Activated CD8-positive, alpha-beta T cell treated with anti-CD3 and anti-CD28 coated beads for 36 hours (primary cell): ENCODE results near the gene TPM1. TPM values are rescaled to one million over a fixed set of nuclear protein-coding genes. Genes with fewer than 3 reads are reported as not detected.

Experiments used
- ATAC-seq: fragments of 200-7000 bp; cut with Tn5 transposase; one replicate; pipeline ENCODE4 v1.10.0; 2021; ENCODE audit warnings: mild to moderate bottlenecking, moderate library complexity
- CTCF ChIA-PET: fragments of 350-600 bp; sonication (Branson Sonifier 250); formaldehyde crosslinking; loops from one replicate; lab custom pipeline; 2021; ENCODE audit warnings: antibody characterized with exemption; lab: Charles Lee
- POLR2A ChIA-PET: fragments of 350-600 bp; sonication (Branson Sonifier 250); formaldehyde crosslinking; loops from one replicate; lab custom pipeline; 2021; ENCODE audit warnings: antibody characterized with exemption; lab: Charles Lee
- DNase-seq: peaks from one replicate; pipeline ENCODE4 v3.0.0-alpha.2; 2020
- H3K27ac Mint-ChIP-seq: one replicate; pipeline ENCODE4 v1.8.0; 2021; ENCODE audit warnings: mild to moderate bottlenecking, mixed read lengths
- H3K27me3 Mint-ChIP-seq: one replicate; pipeline ENCODE4 v1.8.0; 2021; ENCODE audit warnings: mixed read lengths
- H3K36me3 Mint-ChIP-seq: one replicate; pipeline ENCODE4 v1.8.0; 2021; ENCODE audit warnings: low read depth, mixed read lengths
- H3K4me1 Mint-ChIP-seq: one replicate; pipeline ENCODE4 v1.8.0; 2021; ENCODE audit warnings: low read depth, mixed read lengths
- H3K4me3 Mint-ChIP-seq: one replicate; pipeline ENCODE4 v1.8.0; 2021; ENCODE audit warnings: mild to moderate bottlenecking, moderate library complexity, mixed read lengths
- H3K9me3 Mint-ChIP-seq: one replicate; pipeline ENCODE4 v1.8.0; 2021; ENCODE audit warnings: mixed read lengths
- CTCF ChIP-seq: fragments of 200-600 bp; IDR thresholded peaks from one replicate; pipeline ENCODE4 v1.8.0; 2022; ENCODE audit warnings: antibody characterized with exemption, mild to moderate bottlenecking
- intact Hi-C: fragments of 100-400 bp; cut with micrococcal nuclease; formaldehyde crosslinking; loops from one replicate; pipeline ENCODE4 v1.10.0; 2022
- total RNA-seq, 2 experiments: library from RNA; stranded (reverse); gene quantifications; one replicate each; pipeline ENCODE4 v1.2.3, GENCODE V29; 2021

TPM1 gene
- total RNA-seq, 2 experiments from 2014 or later: 6.0 to 6.3 TPM

GRCh38 chr15:63010920-63011693 is 31.4 kb upstream of the TPM1 start:
- Mint-ChIP-seq H3K27me3 (no peaks in the 10 kb centered on the region), H3K4me3 (no peak overlapping the region), H3K9me3 (no peaks in the 10 kb centered on the region), H3K27ac (no peak overlapping the region), H3K36me3 (no peaks in the 10 kb centered on the region), H3K4me1 (peaks cover 4% of the 10 kb centered on the region)
- no peak for DNase-seq
- CTCF ChIA-PET: no interaction called here
- no peak for ATAC-seq
- POLR2A ChIA-PET: no interaction called here
- no peak for TF ChIP-seq CTCF
- intact Hi-C loops: no loop called here

- Mint-ChIP-seq H3K27ac (no peak overlapping the region), H3K9me3 (no peaks in the 10 kb centered on the region), H3K36me3 (no peaks in the 10 kb centered on the region), H3K4me1 (peaks cover 4% of the 10 kb centered on the region), H3K27me3 (no peaks in the 10 kb centered on the region), H3K4me3 (no peak overlapping the region)
- intact Hi-C loops: no loop called here
- TF ChIP-seq CTCF: no peak
- POLR2A ChIA-PET: interaction anchor here (0.8 kb wide), 1 partner anchor 8 kb away, joined by 3 read pairs; no protein-coding TSS in a partner anchor
- no peak for ATAC-seq
- CTCF ChIA-PET: no interaction called here
- no peak for DNase-seq
Measured at GRCh38 chr15:63012444-63012843, 30.1 kb upstream of the TPM1 start.

- H3K27me3 Mint-ChIP-seq: no peaks in the 10 kb centered on the region
- no peaks in the 10 kb centered on the region for H3K36me3 Mint-ChIP-seq
- CTCF ChIA-PET: no interaction called here
- DNase-seq: no peak
- no peak for TF ChIP-seq CTCF
- peaks cover 4% of the 10 kb centered on the region for H3K4me1 Mint-ChIP-seq
- H3K4me3 Mint-ChIP-seq: no peak overlapping the region
- POLR2A ChIA-PET: interaction anchor here (0.8 kb wide), 1 partner anchor 9 kb away, joined by 3 read pairs; no protein-coding TSS in a partner anchor
- ATAC-seq: no peak
- intact Hi-C loops: no loop called here
- H3K27ac Mint-ChIP-seq: no peak overlapping the region
- no peaks in the 10 kb centered on the region for H3K9me3 Mint-ChIP-seq
Measured at GRCh38 chr15:63013052-63013808, 29.3 kb upstream of the TPM1 start.

- no peak overlapping the region for H3K4me3 Mint-ChIP-seq
- peaks cover 4% of the 10 kb centered on the region for H3K4me1 Mint-ChIP-seq
- TF ChIP-seq CTCF: no peak
- no peaks in the 10 kb centered on the region for H3K36me3 Mint-ChIP-seq
- peaks cover 2% of the 10 kb centered on the region for H3K27me3 Mint-ChIP-seq
- ChIA-PET POLR2A (no interaction called here), CTCF (interaction anchor here (1.3 kb wide), 1 partner anchor 33 kb away, joined by 5 read pairs; no protein-coding TSS in a partner anchor)
- intact Hi-C loops: no loop called here
- H3K9me3 Mint-ChIP-seq: no peaks in the 10 kb centered on the region
- no peak for DNase-seq
- no peak for ATAC-seq
- no peak overlapping the region for H3K27ac Mint-ChIP-seq
Measured at GRCh38 chr15:63014578-63014977, 28.0 kb upstream of the TPM1 start.

GRCh38 chr15:63015618-63016017 is 26.9 kb upstream of the TPM1 start:
- Mint-ChIP-seq H3K36me3 (no peaks in the 10 kb centered on the region), H3K9me3 (no peaks in the 10 kb centered on the region), H3K27ac (no peak overlapping the region), H3K27me3 (peaks cover 2% of the 10 kb centered on the region), H3K4me3 (no peak overlapping the region), H3K4me1 (peaks cover 4% of the 10 kb centered on the region)
- intact Hi-C loops: no loop called here
- DNase-seq (no peak), ATAC-seq (no peak)
- TF ChIP-seq CTCF: no peak
- ChIA-PET CTCF (interaction anchor here (1.3 kb wide), 1 partner anchor 32 kb away, joined by 5 read pairs; no protein-coding TSS in a partner anchor), POLR2A (no interaction called here)
